DOHH2 (cell line): ENCODE results near the gene MS4A6E.

Experiments used
- H3F3A ChIP-seq: fragments of 200-600 bp; sonication (generic), shearing (Covaris generic); 2 replicates; pipeline ENCODE4 v1.6.0; 2016; ENCODE audit warnings: antibody characterized with exemption, mild to moderate bottlenecking; ENCODE audit not compliant: control insufficient read depth, insufficient read depth
- H3K27ac ChIP-seq: fragments of 200-600 bp; sonication (generic); 2 replicates; pipeline ENCODE4 v1.5.1; 2014; ENCODE audit warnings: low read depth, mild to moderate bottlenecking, low read length, moderate library complexity
- H3K27me3 ChIP-seq: fragments of 200-600 bp; sonication (generic); 2 replicates; pipeline ENCODE4 v1.6.1; 2014; ENCODE audit warnings: mild to moderate bottlenecking, low read length, mixed read lengths; ENCODE audit not compliant: control insufficient read depth
- H3K36me3 ChIP-seq: fragments of 200-600 bp; sonication (generic); 2 replicates; pipeline ENCODE4 v1.6.1; 2014; ENCODE audit warnings: mild to moderate bottlenecking, low read length, moderate library complexity, mixed read lengths; ENCODE audit not compliant: control insufficient read depth
- H3K4me1 ChIP-seq: fragments of 200-600 bp; sonication (generic); 2 replicates; pipeline ENCODE4 v1.6.1; 2014; ENCODE audit warnings: mild to moderate bottlenecking, low read length, mixed read lengths; ENCODE audit not compliant: control insufficient read depth
- H3K4me2 ChIP-seq: fragments of 200-600 bp; sonication (generic); 2 replicates; pipeline ENCODE4 v1.6.0; 2014; ENCODE audit warnings: mild to moderate bottlenecking, low read length, moderate library complexity
- H3K4me3 ChIP-seq: fragments of 200-600 bp; sonication (generic); 2 replicates; pipeline ENCODE4 v1.5.1; 2014; ENCODE audit warnings: mild to moderate bottlenecking, low read length, mixed read lengths
- H3K79me2 ChIP-seq: fragments of 200-600 bp; sonication (generic); 2 replicates; pipeline ENCODE4 v1.6.1; 2014; ENCODE audit warnings: mild to moderate bottlenecking, low read length, mixed read lengths; ENCODE audit not compliant: control insufficient read depth
- H3K9me2 ChIP-seq: fragments of 200-600 bp; sonication (generic); replicated peaks from 2 replicates; pipeline ENCODE4 v1.6.1; 2014; ENCODE audit warnings: mild to moderate bottlenecking, low read length, mixed read lengths; ENCODE audit not compliant: control insufficient read depth
- H3K9me3 ChIP-seq: fragments of 200-600 bp; sonication (generic); 2 replicates; pipeline ENCODE4 v1.6.1; 2014; ENCODE audit warnings: antibody characterized with exemption, low read length, mixed read lengths; ENCODE audit not compliant: control insufficient read depth, insufficient read depth
- H4K20me1 ChIP-seq: fragments of 200-600 bp; sonication (generic); 2 replicates; pipeline ENCODE4 v1.6.0; 2014; ENCODE audit warnings: low read depth, mild to moderate bottlenecking, antibody characterized with exemption, low read length, moderate library complexity; ENCODE audit not compliant: control insufficient read depth, insufficient read depth
- EZH2phosphoT487 ChIP-seq: fragments of 200-600 bp; sonication (generic); IDR thresholded peaks from 2 replicates; pipeline ENCODE4 v1.6.1; 2017; ENCODE audit warnings: borderline replicate concordance, mild to moderate bottlenecking, antibody characterized with exemption, low read length, moderate library complexity, mixed read lengths
- TF ChIP-seq, protein P1 (sequence below): fragments of 200-600 bp; sonication (generic); IDR thresholded peaks from one replicate; pipeline ENCODE4 v1.5.1; 2014; ENCODE audit warnings: antibody characterized with exemption, mild to moderate bottlenecking, low read depth, low read length; ENCODE audit not compliant: poor library complexity, severe bottlenecking

The MS4A6E gene, protein sequence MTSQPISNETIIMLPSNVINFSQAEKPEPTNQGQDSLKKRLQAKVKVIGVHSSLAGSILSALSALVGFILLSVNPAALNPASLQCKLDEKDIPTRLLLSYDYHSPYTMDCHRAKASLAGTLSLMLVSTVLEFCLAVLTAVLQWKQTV

DNA sequence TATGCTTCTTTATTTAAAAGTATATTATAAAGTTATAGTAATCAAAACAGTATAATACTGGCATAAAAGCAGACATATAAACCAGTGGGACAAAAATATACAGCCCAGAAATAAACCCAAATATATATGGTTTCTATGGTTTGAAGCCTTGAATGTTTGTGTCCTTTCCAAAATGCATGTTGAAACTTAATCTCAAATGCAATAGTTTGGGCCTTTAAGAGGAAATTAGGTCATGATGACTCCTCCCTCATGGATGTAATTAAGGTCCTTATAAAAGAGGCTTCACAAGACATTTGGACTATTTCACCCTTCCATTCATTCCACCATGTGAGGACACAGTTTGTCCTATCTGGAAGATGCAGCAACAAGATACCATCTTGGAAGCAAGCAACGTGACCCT lies at the start of gene MS4A6E:
Gene MS4A6E (plus strand): TSS at position 301 of the 400 bp plus-strand sequence. CDS start 7,641 bp downstream, outside the sequence.
- peaks cover 8% of the 10 kb centered on the region; the same call in 1 of the 2 replicates for H3K9me3 ChIP-seq
- H3K4me2 ChIP-seq = no peak within 1 kb of the TSS
- H3K36me3 ChIP-seq = no peaks in the 10 kb centered on the region
- H3F3A ChIP-seq = no peaks in the 10 kb centered on the region
- H3K9me2 ChIP-seq = no peaks in the 10 kb centered on the region
- no peaks in the 10 kb centered on the region for H4K20me1 ChIP-seq
- no peaks in the 10 kb centered on the region for H3K4me1 ChIP-seq
- no peak within 1 kb of the TSS for H3K27ac ChIP-seq
- no peaks in the 10 kb centered on the region for H3K27me3 ChIP-seq
- no peaks in the 10 kb centered on the region for H3K79me2 ChIP-seq
- no peak for TF ChIP-seq EZH2phosphoT487
- TF ChIP-seq, protein P1, sequence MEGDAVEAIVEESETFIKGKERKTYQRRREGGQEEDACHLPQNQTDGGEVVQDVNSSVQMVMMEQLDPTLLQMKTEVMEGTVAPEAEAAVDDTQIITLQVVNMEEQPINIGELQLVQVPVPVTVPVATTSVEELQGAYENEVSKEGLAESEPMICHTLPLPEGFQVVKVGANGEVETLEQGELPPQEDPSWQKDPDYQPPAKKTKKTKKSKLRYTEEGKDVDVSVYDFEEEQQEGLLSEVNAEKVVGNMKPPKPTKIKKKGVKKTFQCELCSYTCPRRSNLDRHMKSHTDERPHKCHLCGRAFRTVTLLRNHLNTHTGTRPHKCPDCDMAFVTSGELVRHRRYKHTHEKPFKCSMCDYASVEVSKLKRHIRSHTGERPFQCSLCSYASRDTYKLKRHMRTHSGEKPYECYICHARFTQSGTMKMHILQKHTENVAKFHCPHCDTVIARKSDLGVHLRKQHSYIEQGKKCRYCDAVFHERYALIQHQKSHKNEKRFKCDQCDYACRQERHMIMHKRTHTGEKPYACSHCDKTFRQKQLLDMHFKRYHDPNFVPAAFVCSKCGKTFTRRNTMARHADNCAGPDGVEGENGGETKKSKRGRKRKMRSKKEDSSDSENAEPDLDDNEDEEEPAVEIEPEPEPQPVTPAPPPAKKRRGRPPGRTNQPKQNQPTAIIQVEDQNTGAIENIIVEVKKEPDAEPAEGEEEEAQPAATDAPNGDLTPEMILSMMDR = no peak
- no peak within 1 kb of the TSS for H3K4me3 ChIP-seq

DNA sequence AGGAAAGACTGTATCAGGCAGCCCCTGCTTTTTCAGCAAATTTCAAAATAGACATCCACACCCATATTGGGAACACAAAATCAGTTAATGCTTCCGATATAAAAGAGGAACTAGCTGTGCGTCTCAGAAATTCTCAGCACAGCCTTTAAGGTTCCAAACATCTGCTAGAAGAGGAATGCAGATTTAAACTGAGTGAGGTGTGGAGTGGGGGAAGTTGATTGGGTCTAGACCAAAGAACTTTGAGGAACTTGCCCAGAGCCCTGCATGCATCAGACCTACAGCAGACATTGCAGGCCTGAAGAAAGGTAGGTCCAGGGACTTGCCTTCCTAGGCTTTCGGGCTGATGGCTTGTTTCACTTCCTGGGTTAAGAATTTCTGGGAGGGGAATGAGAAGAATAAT lies 46.6 kb upstream of the MS4A6E start, which contains the start of gene MS4A4A:
Gene MS4A4A (plus strand): TSS at position 255 of the 400 bp plus-strand sequence. CDS start 10 bp downstream, at position 265.
- Histone ChIP-seq H3K4me1 (peaks cover 13% of the 10 kb centered on the region), H3K27me3 (no peaks in the 10 kb centered on the region), H3K79me2 (no peaks in the 10 kb centered on the region), H3K9me3 (no peaks in the 10 kb centered on the region), H3K27ac (no peak within 1 kb of the TSS), H3K4me3 (no peak within 1 kb of the TSS), H3K9me2 (no peaks in the 10 kb centered on the region), H3K36me3 (no peaks in the 10 kb centered on the region), H3F3A (no peaks in the 10 kb centered on the region), H3K4me2 (peak within 1 kb of the TSS; percentile 8; the same call in 1 of the 2 replicates), H4K20me1 (no peaks in the 10 kb centered on the region)
- no peak for TF ChIP-seq EZH2phosphoT487
- TF ChIP-seq, protein P1 = no peak

DNA sequence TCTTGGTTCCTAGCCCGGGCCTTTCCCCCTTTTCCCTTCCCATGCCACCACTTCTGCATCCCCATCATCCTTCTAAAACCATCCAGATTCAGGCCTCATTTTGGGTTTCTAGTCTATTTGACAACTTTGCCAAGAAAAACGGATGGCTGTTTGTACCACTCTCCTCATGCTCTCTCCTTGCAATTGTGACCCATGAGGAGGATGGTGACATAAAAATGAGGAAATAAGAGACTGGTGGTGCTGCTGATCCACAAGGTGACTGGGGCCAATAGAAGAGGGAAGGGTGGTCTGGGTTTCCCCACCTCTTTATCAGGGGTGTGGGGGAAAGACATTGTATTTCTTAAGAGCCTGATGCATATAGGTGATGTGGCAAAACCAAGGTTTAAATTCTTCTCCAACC lies 45.6 kb upstream of the MS4A6E start:
- Histone ChIP-seq H3K27ac (no peak overlapping the region), H3K9me2 (no peaks in the 10 kb centered on the region), H3K4me3 (no peak overlapping the region), H3K36me3 (no peaks in the 10 kb centered on the region), H3K9me3 (no peaks in the 10 kb centered on the region), H3K4me1 (peaks cover 13% of the 10 kb centered on the region), H4K20me1 (no peaks in the 10 kb centered on the region), H3K79me2 (no peaks in the 10 kb centered on the region), H3F3A (no peaks in the 10 kb centered on the region), H3K27me3 (no peaks in the 10 kb centered on the region), H3K4me2 (no peak overlapping the region)
- no peak for TF ChIP-seq EZH2phosphoT487
- TF ChIP-seq, protein P1 = no peak
